Stomach (tissue), 9 donors: ENCODE data around the gene MCM7. TPM values are rescaled to one million over a fixed set of nuclear protein-coding genes. Genes with fewer than 3 reads are reported as not detected.

Experiments used
- DNase-seq, 2 donors: peaks; one replicate each; pipeline versions ENCODE4 v3.0.0 to v3.0.0-alpha.2; 2013 to 2019
- H3K27ac ChIP-seq, 5 donors: fragments of 200-600 bp in 4 of 5; sonication (generic) in 4 of 5; one replicate each; pipeline ENCODE4 v1.5.1; 2013 to 2019; ENCODE audit warnings: mild to moderate bottlenecking in 1 of 5, moderate library complexity in 1 of 5
- H3K27me3 ChIP-seq, 3 donors: fragments of 200-600 bp; sonication (generic); one replicate each; pipeline ENCODE4 v1.5.1; 2017 to 2019; ENCODE audit warnings: mixed run types in 1 of 3
- H3K36me3 ChIP-seq, 4 donors: fragments of 200-600 bp; sonication (generic); 1 replicate in 3 of 4; 2 replicates in 1 of 4; pipeline ENCODE4 v1.5.1; 2016 to 2019
- H3K4me1 ChIP-seq, 4 donors: fragments of 200-600 bp; sonication (generic); one replicate each; pipeline ENCODE4 v1.5.1; 2016 to 2019
- H3K4me3 ChIP-seq, 4 donors: fragments of 200-600 bp; sonication (generic) in 3 of 4; one replicate each; pipeline ENCODE4 v1.5.1; 2016 to 2019; ENCODE audit warnings: mild to moderate bottlenecking in 1 of 4
- H3K9me3 ChIP-seq, 4 donors: fragments of 200-600 bp; sonication (generic); one replicate each; pipeline ENCODE4 v1.5.1; 2016 to 2019
- EP300 ChIP-seq: sonication (generic); formaldehyde crosslinking; IDR thresholded peaks from one replicate; pipeline ENCODE4 v1.6.1; 2017; ENCODE audit warnings: antibody characterized with exemption
- POLR2A ChIP-seq, 4 donors: fragments of 450-650 bp; IDR thresholded peaks; one replicate each; pipeline ENCODE4 v1.6.1; 2016; ENCODE audit warnings: antibody characterized with exemption in 4 of 4, control low read depth in 2 of 4, mild to moderate bottlenecking in 1 of 4, moderate library complexity in 1 of 4
- POLR2AphosphoS5 ChIP-seq, 3 donors: sonication (generic); formaldehyde crosslinking; IDR thresholded peaks; one replicate each; pipeline ENCODE4 v1.6.1; 2016; ENCODE audit warnings: antibody characterized with exemption in 3 of 3
- WGBS, 5 donors: extraction: QIAGEN DNeasy Blood & Tissue Kit in 3 of 5; methylation state at CpG; one replicate each; pipeline versions ENCODE4 v1.1.5 to v1.1.7; 2013 to 2018; 5-methylcytosine and 5-hydroxymethylcytosine counted together
- intact Hi-C: fragments of 100-400 bp; cut with DNase I; formaldehyde crosslinking; loops from one replicate; pipeline ENCODE4 v1.15.1; 2023; ENCODE audit warnings: low total_unique reads
- polyA plus RNA-seq, 3 donors: library from polyadenylated mRNA; stranded (reverse); fragments of 200-250 nt; gene quantifications; one replicate each; pipeline ENCODE4 v1.2.3, GENCODE V29; 2013
- total RNA-seq, 5 donors: library from RNA; depleted of rRNA; stranded (reverse); fragments of >200 nt; gene quantifications; one replicate each; pipeline versions ENCODE4 v1.1.0 to v1.2.3, GENCODE V29; 2014 to 2016
- TF ChIP-seq, protein P1 (sequence below), 7 experiments: fragments of 450-650 bp in 4 of 7; fragments of 200-600 bp in 3 of 7; sonication (generic) in 3 of 7; IDR thresholded peaks; one replicate each; pipeline ENCODE4 v1.5.1; 2016 to 2019; ENCODE audit warnings: antibody characterized with exemption in 7 of 7, control low read depth in 2 of 7, mild to moderate bottlenecking in 1 of 7
- donor health status: healthy with polysubstance abuse.
- donor health status: Bipolar disorder and iron deficiency.
- donor health status: healthy.

MCM7 gene
- total and polyA plus RNA-seq, 8 donors, result 39.6 to 104 (median 50.5) TPM

DNA sequence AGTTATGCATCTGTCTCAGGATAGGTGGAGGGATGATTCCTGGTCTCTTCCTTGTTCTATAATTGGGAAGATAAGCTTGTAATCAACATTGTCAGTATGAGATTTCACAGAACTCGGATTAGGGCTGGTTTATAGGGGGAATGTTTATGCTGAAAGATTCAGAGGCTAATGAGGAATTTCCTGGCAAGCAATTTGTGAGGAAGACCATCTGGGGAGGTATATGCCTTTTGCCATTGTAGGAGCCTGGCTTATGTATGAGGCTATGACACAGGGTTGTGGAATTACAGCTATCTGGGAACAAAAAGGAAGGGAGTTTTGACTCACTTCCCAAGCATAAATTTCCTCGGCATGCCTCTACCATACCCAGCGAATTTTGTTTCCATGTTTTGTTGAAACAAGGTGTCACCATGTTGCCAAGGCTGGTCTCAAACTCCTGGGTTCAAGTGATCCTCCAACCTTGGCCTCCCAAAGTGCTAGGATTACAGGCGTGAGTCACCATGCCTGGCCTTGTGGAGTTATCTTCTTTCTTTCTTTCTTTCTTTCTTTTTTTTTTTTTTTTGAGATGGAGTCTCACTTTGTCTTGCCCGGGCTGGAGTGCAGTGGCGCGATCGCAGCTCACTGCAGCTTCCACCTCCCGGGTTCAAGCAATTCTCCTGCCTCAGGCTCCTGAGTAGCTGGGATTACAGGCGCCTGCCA lies 14.0 kb downstream of the MCM7 start:
- peaks cover 17 to 24% (median 22%) of the 10 kb centered on the region in 4 donors for H3K36me3 ChIP-seq
- TF ChIP-seq EP300, result no peak
- TF ChIP-seq POLR2A (IDR thresholded peaks at IDR 0.05), result no peak
- peak; percentile 12 to 84 (median 36) for TF ChIP-seq POLR2AphosphoS5 (IDR thresholded peaks at IDR 0.05)
- TF ChIP-seq, protein P1, sequence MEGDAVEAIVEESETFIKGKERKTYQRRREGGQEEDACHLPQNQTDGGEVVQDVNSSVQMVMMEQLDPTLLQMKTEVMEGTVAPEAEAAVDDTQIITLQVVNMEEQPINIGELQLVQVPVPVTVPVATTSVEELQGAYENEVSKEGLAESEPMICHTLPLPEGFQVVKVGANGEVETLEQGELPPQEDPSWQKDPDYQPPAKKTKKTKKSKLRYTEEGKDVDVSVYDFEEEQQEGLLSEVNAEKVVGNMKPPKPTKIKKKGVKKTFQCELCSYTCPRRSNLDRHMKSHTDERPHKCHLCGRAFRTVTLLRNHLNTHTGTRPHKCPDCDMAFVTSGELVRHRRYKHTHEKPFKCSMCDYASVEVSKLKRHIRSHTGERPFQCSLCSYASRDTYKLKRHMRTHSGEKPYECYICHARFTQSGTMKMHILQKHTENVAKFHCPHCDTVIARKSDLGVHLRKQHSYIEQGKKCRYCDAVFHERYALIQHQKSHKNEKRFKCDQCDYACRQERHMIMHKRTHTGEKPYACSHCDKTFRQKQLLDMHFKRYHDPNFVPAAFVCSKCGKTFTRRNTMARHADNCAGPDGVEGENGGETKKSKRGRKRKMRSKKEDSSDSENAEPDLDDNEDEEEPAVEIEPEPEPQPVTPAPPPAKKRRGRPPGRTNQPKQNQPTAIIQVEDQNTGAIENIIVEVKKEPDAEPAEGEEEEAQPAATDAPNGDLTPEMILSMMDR (IDR thresholded peaks at IDR 0.05), result no peak
- intact Hi-C loops, result no loop called here
- no peak overlapping the region for H3K4me3 ChIP-seq
- DNase-seq, result peak in 1 of 2 donors; percentile 80
- no peaks in the 10 kb centered on the region for H3K9me3 ChIP-seq
- H3K27ac ChIP-seq, result peak overlapping the region in 4 of 5 donors; percentile 79 to 92 (median 90)
- whole genome bisulfite sequencing, 5 donors, result 53 to 89% (median 84%) methylated on average over 10 of the region's 10 CpGs
- peaks cover 24 to 47% (median 30%) of the 10 kb centered on the region in 4 donors for H3K4me1 ChIP-seq
- H3K27me3 ChIP-seq, result no peaks in the 10 kb centered on the region

DNA sequence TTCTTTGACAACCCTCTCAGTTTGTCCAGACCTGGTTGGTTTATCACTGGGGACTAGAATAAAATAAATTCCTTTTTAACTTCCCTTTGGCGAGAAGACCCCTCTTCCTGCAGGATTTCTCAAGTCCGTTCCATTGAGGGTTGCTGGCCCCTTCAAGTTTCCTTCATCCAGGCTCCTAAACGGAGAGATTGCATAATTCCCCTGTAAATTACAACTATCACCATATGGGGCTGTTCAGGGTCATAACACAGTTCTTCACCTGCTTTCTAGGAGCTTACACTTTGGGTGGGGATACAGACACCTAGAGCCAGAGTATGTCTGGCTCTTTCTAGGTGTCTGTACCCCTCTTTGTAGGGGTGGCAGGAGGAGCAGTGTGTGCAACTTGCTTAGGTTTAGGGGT lies 15.7 kb downstream of the MCM7 start:
- Histone ChIP-seq H3K27ac (no peak overlapping the region), H3K4me1 (peaks cover 32 to 54% (median 40%) of the 10 kb centered on the region in 4 donors), H3K4me3 (no peak overlapping the region), H3K9me3 (no peaks in the 10 kb centered on the region), H3K27me3 (no peaks in the 10 kb centered on the region), H3K36me3 (peaks cover 2 to 7% (median 5%) of the 10 kb centered on the region in 4 donors)
- intact Hi-C loops, result no loop called here
- TF ChIP-seq POLR2AphosphoS5 (IDR thresholded peaks at IDR 0.05), result no peak
- no peak for TF ChIP-seq EP300
- TF ChIP-seq, protein P1 (IDR thresholded peaks at IDR 0.05), result no peak
- TF ChIP-seq POLR2A (IDR thresholded peaks at IDR 0.05), result no peak
- WGBS, 5 donors, result 51 to 81% (median 72%) methylated on average over 3 of the region's 3 CpGs
- no peak for DNase-seq

DNA sequence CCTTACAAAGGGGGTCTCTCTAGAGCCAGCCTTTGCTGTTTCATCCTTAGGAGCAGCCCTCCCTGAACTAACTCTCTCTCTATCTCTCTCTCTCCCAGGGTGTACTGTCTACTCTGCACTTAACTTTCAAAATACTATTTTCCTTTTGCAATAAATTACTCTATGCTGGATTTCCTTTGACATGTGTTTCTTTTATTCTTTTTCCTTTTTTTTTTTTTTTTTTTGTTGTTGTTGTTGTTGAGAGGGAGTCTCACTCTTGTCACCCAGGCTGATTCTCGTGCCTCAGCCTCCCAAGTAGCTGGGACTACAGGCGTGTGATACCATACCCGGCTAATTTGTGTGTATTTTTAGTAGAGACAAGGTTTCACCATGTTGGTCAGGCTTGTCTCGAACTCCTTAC lies 18.2 kb downstream of the MCM7 start:
- intact Hi-C loops, result no loop called here
- no peak for DNase-seq
- H3K27me3 ChIP-seq, result no peaks in the 10 kb centered on the region
- peak overlapping the region in 4 of 5 donors; percentile 83 to 93 (median 89) for H3K27ac ChIP-seq
- TF ChIP-seq, protein P1 (IDR thresholded peaks at IDR 0.05), result no peak
- TF ChIP-seq POLR2A (IDR thresholded peaks at IDR 0.05) (no peak), EP300 (no peak), POLR2AphosphoS5 (IDR thresholded peaks at IDR 0.05) (no peak)
- H3K36me3 ChIP-seq, result peaks cover 0 to 18% (median 17%) of the 10 kb centered on the region in 4 donors
- WGBS, 5 donors, result 57 to 61% (median 59%) methylated on average over 4 of the region's 4 CpGs
- H3K4me1 ChIP-seq, result peaks cover 31 to 56% (median 43%) of the 10 kb centered on the region in 4 donors
- H3K4me3 ChIP-seq, result no peak overlapping the region
- no peaks in the 10 kb centered on the region for H3K9me3 ChIP-seq

DNA sequence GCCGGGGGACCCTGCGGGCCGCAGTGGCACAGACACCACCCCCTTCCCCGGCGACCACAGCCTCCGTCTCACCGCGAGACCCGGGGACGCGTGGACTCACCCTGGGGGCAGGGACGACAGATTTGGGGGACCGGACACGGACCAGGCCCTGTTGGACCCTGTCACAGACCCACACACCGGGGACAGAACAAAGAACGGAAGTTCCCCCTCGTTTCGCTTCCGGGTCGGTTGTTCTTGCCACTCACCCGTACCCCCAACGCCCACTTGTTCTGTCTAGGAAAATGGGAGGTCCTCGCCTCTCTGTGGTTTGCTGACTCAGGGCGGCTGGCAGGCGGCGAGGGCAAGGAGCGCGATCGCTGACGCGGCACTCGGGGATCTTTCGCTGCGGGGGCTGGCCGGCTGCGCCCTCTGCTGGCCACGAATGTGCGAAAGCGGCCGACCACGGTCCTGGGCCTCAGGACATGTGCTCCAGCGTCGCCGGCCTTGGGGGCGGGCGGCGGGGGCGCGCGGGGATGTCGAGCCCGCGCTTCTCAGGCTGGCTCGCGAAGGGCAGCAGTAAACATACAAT lies 19.6 kb downstream of the MCM7 start, which contains the start of gene ZNF3:
ZNF3 (minus strand) TSS at position 189 of the 568 bp plus-strand sequence. CDS start 4,366 bp downstream, outside the sequence.
- intact Hi-C loops, result no loop called here
- Histone ChIP-seq H3K36me3 (peaks cover 9 to 31% (median 30%) of the 10 kb centered on the region in 4 donors), H3K4me1 (peaks cover 29 to 51% (median 42%) of the 10 kb centered on the region in 4 donors), H3K4me3 (peak within 1 kb of the TSS; percentile 84 to 98 (median 92)), H3K9me3 (no peaks in the 10 kb centered on the region), H3K27ac (peak within 1 kb of the TSS; percentile 67 to 93 (median 88)), H3K27me3 (no peaks in the 10 kb centered on the region)
- DNase-seq, result peak; percentile 98 to 100
- TF ChIP-seq POLR2AphosphoS5 (IDR thresholded peaks at IDR 0.05), result peak; percentile 74 to 98 (median 85)
- TF ChIP-seq POLR2A (IDR thresholded peaks at IDR 0.05), result no peak
- TF ChIP-seq EP300, result peak; percentile 51
- TF ChIP-seq, protein P1 (IDR thresholded peaks at IDR 0.05), result peak in 6 of 7 experiments; percentile 61 to 97 (median 94)
- WGBS, 5 donors, result 0 to 2% (median 1%) methylated on average over 39 to 55 of the region's 55 CpGs
